CMK (cell line): ENCODE data around the gene PTPN21.

Experiments
- DNase-seq: peaks from one replicate; pipeline ENCODE4 v3.0.0-alpha.2; 2010; ENCODE audit warnings: low read depth

The PTPN21 gene

DNA sequence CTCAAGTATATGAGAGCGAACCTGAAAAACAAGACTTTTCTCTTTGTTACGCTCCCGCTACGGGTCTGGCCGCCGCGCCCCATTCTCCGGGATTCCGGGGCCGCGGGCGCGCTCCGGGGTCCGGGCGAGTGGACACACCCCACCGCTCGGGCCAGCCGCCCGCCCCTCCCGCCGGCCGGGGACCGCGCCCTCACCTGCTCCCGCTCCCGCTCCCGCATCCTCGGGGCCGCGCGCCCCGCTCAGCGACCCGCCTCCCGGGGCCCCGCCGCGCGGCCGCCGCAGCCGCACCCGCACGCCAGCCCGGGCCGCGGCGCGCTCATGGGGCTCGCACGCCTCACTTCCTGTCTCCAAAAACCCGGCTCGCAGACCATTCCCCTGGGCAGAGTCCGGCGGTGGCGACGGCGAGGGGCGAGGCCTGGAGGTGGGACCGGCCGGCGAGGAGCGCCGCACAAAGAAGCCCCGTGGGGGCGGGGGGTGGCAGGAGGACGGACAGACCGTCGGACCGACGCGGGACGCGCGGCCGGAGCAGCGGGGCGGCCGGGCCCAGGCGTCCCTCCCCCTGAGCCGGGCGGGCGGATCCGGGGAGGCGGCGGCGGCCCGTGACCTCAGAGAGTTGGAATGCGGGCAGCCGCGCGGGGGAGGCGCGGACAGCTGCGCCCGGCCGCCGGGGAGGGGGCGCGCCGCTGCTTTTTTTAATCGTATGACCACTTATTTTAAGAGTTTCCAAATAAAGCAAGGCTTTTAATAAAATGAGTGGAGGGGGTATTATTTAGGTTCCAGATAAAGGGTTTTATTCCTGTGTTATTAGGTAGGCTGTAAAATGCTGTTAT lies at the start of gene PTPN21:
Gene PTPN21 (minus strand): TSS at position 551 of the 830 bp plus-strand sequence. CDS start 4,590 bp downstream, outside the sequence.
- DNase-seq = no peak

DNA sequence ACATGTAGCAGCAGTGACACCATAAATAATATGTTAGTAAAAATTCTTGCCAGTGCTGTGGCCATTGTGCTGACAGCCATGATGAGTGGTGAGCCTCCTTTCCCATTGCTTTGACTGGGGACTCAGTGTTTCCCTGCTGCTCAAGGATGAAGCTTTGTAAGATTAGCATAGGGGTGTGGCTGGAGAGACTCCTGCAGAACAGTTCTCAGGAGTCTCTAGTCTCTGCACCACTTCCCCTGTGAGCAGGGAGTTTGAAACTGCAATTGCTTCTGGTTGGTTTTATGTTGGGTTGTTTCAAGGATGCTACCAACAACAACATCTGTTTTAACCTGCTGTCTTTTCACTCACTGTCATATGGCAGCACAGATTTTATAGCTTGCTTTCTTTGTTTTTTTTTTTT lies 49.4 kb upstream of the PTPN21 start:
- DNase-seq = no peak

DNA sequence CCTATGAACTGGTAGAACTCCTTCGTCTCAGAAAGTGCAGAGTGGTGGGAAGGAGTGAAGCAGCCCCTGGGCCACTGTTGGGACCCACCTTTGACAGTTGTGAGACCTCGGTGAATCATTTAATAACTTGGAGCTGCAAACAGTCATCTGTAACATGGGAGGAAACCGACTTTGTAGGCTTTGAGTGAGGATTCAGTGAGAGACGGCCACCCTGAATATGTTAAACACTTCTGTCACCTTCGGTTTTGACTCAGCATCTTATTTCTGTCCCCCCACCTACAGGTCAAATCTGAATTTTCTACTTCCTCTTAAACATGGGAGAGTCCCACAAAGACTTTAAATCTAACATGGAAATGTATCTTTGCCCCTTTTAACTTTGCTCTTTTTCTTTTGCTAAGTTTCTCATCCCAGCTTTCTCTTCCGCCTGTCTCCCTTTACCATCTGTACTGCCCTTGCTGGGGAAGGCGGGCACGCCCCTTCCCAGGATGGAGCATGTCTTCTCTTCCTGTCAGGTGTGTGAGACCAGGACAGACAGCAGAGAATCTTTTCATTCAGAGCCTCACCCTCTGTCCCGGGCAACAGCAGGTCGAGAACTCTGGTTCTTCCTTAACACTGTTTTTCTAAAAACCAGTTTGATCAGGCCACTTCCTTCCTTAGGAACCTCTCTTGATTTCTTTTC lies 45.1 kb upstream of the PTPN21 start:
- DNase-seq = no peak

DNA sequence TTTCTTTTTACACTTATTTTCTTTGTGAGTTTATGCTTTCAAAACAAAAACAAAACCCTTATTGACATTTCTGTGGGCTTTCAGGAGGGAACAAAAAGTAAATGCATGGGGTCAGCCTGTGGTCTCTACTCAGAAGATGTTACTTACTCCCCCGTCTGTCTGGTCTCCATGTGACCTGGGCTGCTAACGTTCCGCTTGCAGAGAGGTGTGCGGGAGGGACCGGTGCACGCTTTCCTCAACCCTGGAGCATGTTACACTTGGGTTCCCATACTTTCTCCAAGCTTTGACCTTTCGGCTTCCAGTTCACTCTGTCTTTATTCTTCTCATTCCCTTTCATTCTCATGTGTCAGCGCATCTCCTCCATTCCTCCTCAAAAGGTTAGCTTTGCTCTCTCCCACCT lies 44.5 kb upstream of the PTPN21 start:
- no peak for DNase-seq

DNA sequence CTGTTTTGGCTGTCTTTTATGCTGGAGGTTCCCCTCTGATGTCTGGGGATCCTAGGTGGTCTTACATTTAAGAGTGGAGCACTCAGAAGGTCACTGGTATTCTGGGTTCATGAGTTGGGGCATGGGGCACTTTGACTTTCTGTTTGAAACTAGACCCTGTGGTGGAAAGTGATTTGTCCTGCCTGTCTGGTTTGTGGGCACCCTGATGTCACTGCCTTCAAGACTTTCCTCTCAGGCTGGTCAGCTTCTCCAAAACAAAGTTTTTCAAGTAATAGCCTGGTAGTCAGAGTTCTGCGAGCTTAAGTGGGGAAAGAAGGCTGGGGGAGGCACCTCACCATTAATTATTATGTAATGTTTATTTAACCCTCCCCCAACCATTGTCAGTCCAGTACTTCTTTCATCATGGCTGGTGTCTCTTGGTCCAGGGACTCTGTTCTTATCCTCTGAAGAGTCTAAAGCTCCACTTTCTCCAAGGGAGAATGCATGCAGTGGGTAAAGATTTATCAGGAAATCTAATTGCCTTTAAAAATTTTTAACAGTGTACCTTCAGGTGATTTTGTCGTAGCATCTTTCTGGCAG lies 43.4 kb upstream of the PTPN21 start:
- no peak for DNase-seq

DNA sequence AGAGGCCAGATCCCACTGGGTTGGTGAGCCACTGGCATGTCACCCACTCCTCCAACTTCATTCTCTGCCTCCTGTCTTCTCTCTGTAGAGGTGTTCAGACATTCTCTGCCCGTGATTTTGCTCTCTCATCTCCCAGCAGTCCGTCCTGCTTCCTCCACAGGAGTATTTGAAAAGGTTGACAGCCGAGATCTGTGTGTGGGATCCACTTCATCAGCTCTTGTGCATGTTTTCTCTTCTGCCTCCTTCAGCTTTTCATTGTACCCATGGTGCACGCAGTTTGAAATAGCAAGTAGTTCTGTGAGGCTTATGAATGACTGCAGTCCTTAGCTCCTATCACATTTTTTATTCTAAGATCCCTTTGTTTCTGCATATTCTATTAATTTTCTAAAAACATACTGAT lies 42.8 kb upstream of the PTPN21 start:
- DNase-seq = no peak

DNA sequence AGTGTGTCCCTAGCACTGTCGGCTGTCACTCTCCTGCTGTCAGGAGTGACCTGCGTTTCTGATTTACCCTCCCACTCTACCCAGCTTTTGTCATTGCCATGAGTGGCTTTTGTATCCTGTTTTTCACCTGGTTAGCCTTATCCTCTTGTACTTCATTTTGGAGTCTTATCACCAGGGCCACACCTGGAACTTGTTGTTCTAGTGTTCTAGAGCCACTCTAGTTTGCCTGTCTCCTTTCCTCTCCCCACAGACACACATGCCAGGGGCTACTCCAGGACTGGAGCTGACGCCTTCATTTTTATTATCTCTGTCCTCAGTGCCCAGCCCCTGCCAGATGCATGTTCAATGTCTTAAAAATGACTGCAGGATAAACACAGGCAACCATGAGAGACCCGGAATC lies 42.2 kb upstream of the PTPN21 start:
- no peak for DNase-seq

DNA sequence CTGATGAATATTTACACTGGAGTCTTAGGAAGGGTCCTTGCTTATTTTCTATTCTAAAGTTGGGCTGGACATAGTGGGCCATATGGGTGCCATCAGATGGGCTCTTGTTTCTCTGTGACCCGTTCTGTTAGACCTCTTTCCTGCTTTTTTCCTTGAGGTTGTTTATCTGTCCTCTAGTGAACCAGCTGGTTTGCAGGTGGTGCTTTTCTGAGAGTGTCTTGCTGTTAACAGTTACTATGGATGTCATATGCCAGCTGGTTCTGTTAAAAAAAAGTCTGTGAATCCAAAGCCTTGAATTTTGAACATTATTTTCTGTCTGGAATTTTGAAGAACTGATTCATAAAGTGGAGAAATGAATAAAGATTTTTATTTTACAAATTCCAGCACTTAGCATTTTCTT lies 37.2 kb upstream of the PTPN21 start:
- no peak for DNase-seq

DNA sequence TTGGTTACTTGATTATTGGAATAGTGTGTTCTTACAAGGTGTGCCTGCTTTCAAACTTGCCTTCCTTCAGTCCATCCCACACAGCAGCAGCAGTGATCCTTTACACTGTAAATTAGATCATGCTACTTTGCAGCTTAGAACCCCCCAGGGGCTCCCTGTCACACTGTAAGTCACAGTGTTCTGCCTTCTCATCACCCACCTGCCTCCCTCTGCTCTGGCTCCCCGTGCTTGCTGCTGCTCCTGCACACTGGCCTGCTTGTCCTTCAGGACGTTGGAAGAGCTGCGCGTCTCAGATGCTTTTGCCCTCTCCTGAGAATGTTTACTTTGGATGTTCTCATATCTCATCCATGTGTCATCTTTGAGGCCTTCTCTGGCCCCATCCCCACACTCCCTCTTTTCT lies 35.4 kb upstream of the PTPN21 start:
- no peak for DNase-seq

DNA sequence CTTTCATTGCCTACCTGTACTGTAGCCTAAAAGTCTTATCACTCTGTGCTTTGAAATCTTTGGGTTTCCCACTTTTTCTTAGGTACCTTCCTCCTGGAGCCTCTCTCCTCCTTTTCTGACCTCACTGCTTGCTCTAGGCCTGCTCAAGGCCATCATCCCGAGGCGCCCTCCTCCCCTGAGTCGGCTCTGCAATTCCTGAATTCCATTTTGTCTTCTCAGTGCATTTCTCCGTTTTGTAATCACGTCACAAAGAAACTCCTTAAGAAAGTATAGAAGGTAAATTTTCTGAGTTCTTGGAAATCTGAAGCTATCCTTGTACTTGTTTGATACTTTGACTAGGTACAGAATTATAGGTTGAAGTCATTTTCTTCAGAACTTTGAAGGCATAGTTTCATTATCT lies 33.3 kb upstream of the PTPN21 start:
- no peak for DNase-seq

DNA sequence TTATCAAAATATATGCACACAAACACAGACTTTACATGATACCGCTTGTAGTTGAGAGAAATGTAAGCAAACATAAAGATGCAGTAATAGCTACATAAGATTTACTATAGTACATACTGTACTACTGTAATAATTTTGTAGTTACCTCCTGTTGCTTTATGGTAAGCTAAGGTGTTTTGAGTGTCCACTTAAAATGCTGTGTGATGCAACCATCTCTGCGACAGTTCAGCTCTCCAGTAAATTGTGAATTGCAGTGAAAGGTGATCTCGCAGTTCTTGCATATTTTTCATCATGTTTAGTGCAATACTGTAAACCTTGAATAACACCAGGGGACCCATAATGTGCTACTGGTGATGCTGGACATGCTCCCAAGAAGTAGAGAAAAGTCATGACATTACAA lies 29.6 kb upstream of the PTPN21 start:
- no peak for DNase-seq

DNA sequence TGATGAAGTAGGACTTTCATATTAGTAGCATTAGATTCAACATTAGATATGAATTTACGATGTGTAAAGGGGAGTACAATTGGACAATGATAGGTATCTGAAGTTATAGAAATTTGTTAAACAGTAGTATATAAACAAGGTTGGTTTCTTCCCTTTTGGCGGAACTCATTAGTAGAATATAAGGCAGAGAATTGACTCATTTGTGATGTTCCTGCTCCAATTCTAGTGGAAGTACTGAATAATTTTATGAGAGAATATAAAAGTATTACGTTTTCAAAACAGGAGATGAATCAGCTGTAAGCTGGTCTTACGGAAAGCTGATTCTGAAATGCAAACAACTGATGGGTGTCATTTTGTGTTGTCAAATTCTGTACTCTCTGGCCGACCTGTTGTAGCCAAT lies 21.4 kb upstream of the PTPN21 start:
- no peak for DNase-seq

DNA sequence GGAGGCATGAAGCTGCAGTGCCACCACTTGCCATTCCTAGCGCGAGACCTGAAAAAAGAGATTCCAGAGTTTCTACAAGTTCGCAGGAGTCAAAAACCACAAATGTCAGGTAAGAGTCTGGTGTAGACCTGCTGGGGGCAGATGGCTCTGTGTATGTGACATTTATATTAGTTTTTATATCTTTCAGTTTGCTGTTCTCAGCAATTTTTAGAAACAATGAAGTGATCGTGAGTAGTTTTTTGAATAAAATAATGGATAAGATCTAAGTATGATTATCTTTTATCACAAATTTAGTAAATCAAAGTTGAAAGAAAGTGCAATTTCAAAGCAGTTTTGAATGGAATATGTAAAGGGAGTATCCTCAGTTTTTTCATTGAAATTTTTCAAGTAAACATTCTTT lies 17.3 kb upstream of the PTPN21 start:
- no peak for DNase-seq

DNA sequence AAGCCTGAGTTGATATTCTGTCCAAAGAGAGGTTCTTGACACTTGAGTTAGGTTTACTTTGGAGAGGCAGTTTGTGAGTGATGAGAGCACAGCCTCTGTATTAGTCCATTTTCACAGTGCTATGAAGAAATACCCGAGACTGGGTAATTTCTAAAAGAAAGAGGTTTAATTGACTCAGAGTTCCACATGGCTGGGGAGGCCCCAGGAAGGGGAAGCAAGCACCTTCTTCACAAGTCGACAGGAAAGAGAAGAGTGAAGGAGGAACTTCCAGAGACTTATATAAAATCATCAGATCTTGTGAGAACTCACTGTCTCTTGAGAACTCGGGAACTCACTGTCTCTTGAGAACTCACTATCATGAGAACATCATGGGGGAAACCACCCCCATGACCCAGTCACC lies 13.4 kb upstream of the PTPN21 start:
- no peak for DNase-seq

DNA sequence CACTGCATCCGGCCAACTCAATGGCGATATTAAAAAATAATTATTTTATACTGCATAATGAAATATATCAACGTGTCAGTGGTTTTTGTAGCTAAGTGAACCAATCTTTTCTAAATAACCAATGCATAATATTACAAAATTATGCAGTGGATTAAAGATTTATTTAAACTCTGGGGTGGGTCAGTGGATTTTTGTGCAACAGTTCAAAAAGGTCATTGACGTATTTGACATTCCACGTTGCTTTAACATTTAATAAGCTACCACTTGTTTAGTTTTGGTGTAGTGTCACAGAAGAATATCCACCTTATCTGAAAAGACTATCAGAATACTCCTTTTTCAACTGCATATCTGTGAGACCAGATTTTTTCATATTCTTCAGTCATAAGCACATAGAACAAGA lies 10.6 kb upstream of the PTPN21 start:
- DNase-seq = no peak

DNA sequence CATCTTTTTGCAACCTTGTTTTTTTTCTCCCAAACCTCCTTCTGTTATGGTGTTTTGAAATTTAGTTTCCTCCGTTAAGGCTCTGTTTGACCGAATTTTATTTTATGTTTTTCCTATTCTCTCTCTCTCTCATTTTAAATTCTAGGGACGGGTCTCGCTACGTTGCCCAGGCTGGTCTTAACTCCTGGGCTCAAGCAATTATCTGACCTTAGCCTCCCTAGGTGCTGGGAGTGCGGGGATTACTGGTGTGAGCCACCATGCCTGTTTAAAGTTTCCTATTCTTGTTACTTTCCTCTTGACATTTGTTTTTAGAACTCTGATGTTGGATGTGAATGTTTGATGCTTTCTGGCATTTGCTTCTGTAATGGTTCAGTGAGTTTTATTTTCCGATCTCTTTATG lies 9.0 kb upstream of the PTPN21 start:
- DNase-seq = no peak

DNA sequence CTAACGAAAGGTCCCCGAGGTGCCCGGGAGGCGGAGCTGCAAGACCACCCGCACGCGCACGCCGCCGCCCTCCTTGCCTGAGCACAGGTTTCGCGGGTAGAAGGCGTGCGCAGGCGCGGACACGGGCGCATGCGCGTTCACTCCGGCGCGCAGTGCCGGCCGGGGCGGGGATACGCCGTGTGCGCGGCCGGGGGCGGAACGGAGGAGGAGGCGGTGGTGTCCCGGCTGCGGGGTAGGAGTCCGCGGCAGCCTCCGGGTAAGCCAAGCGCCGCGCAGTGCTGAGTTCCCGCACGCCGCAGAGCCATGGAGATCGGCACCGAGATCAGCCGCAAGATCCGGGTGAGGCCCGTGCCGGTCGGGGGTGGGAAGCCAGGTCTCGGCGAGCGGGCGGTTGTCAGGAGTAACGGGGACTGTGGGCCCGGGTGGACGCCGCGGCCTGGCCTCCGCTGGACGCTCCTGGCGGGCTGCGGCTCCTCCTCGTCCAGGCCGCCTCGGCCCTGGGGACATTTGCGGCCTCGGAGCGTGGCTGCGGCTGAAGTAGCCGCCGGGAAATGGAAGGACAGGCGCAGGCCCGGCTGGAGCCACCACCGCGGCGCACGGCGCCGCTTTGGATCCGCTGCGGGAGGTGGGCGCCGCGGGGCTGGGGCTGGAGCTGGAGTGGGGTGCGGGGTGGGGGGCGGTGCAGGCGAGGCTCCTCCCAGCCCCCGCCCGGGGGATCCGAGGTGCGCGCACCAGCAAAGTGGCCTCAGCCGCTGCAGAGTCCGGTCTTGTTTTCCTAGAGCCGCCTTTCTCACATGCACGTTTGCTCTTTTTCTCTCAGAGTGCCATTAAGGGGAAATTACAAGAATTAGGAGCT lies 8.3 kb upstream of the PTPN21 start, which contains the start of gene ZC3H14:
Gene ZC3H14 (plus strand): TSS at position 207 of the 856 bp plus-strand sequence. CDS start 97 bp downstream, at position 304.
- peak; percentile 60 for DNase-seq

DNA sequence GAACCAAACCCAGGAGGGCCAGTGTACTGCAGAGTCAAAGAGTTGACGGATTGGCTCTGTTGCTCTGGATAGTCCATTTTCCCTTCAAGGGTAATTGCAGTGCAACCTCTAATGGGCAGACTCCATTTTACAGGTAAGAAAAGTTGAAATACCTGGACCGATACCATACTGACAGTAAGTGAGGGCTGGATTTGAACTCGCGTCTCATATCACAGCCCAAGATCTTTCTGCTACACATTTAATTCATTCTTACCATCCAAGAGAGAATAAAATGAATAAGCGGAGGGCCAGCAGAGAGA lies 7.7 kb upstream of the PTPN21 start:
- no peak for DNase-seq

DNA sequence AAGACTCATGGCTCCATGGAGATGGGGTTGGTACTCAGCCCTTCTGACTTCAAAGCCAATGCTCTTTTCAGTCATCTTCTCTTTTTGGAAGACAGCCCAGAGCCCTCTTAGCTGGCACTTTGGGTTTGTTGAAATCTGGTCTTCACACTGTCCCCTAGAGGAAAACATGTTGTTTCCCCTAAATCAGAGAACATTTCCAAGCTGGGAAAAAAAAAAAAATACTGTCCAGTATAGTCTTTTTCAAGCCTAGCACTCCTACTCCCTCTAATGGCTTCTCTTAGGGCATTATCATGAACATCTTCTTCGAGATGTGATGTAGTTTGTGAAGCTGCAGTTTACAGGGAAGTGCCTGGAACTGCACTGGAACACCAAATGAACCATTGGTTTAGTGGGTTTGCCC lies 5.0 kb upstream of the PTPN21 start:
- DNase-seq = no peak

DNA sequence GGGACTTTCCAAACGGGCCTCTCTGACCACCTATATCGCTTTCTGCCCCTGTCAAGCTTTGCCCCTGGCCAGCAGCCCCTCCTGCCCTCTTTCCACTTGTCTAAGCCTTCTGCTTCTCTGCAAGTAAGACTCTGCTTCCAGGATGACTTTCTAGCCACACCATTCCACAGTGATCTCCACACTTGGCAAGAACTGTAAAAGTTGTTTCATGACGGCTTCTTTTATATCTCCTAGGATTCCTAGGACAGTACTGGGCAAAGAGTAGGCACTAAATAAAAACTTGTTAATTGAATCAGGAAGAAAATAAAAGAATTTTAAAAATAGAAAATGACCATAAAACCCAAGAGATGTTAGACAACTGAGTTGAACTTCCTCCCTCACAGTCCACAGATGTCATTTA lies 1.8 kb upstream of the PTPN21 start:
- no peak for DNase-seq

DNA sequence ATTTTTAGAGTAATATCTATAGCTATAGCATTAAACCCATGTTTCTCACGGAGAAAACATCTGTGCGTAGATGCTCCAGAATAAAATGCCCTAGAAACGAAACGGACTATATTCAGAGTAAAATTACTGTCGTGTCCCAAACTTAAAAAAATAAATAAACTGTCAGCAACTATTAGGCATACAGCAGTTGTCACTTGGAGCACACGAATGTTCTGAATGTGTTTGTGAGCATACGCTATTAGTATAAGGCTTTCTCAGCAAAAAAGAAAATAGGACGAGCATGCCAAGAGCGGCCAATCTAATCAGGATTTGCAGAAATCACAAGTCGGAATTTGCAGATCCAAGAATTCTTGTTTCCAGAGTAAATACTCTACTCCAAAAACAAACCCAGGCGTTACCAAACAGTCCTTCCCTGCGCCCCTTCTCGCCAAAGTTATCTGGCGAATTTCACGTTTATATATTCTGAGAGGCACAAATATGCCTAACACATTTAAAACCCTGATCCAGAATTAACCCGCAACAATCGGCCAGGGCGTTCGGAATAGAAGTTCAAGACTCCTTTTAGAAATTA lies 836 bp downstream of the PTPN21 start:
- no peak for DNase-seq

DNA sequence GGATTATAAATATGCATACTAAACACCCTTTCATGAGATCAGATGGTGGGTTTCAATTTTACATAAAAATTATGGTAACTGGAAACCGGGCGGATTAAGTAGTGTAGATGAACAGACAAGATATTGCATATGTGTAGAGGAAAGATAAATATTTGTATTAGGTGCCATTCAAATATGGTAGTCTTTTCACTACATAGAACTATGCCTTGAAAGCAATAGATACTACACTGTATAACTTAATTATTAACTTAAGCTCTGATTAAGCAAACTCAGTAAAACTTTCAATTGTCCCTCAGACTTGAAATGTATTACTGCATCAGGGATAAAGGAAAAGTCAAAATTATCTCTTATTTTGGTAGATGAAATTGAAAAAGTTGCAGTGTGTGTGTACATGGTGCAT lies 1.9 kb downstream of the PTPN21 start:
- DNase-seq = no peak
